HG02981 (cell line): ENCODE measurements around the gene ACR.

Source experiments
- ATAC-seq: cut with Tn5 transposase; IDR thresholded peaks from one replicate; pipeline ENCODE4 v1.9.1; 2021; ENCODE audit warnings: mild to moderate bottlenecking, moderate library complexity; ENCODE audit not compliant: unreplicated experiment

Gene ACR

DNA sequence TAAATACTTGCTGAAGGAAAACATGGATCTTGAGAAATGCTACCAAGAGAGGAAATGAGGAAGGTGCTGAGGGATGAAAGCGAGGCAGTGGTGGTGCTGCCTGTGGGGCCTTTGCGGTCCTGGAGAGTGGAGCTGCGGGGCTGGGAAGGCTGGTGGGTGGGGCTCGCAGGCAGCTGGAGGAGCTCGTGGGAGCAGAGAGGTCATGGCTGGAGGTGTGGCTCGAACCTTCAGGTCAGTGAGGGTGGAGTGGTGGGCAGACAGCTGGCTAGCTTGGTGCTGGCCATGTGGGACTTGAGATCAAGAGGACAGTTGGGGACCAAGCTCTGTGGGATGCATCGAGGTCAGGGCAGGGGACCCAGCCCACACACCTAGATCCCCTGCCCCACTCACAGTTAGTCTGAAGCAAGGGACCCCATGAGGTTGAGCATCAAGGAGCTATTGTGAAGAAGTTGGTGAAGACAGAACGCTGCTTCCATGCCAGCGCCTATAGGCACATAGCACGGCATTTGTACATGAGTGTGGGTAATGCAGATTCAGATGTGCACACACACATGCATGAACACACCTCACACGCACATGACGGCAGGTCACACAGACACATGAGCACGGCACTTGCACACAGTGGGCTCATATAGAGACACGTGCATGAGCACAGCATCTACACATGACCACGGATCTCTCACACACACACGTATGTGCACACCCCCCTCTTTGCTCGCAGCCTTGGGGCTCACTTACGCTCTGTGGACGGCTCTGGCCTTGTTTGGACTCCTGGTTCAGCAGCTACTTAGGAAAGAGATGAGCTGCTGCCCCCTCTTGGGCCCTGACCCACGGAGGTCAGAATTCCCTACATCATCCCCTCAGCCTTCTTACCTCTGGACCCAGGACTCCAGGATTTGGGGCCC, 34.9 kb upstream of the ACR start:
- no peak for ATAC-seq

DNA sequence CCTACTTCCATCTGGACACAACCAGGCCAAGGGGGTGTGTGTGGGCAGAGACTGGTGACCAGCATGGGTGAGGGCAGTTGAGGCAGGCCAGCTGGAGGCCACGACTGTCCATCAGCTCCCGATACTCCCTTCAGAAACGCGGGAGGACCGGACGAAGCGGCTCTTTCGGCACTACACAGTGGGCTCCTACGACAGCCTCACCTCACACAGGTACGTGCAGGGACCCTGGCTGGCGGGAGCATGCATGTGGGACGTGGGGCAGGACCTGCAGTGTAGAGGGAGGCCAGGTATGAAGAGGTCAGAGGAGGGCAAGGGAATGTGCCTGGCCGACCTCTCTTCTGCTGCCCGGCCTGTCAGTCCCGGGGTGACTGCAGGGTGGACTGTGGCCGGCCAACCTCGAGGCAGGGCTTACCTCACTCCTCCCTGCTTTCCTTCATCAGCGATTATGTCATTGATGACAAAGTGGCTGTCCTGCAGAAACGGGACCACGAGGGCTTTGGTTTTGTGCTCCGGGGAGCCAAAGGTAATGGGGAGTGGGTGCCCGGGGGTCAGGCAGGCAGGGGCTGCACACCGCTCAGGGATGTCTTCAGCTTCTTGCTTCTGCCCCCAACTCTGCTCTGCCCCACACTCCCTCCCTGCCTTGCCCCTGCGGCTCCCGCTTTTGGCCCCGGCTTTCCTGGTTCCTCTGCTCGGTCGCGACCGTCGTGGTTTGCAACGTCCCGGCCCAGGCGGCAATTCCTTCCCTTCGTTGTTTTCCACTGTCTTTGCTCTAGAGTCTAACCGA, 34.1 kb upstream of the ACR start:
- no peak for ATAC-seq

GRCh38 chr22:50704510-50705218, 33.3 kb upstream of the ACR start:
- no peak for ATAC-seq

DNA sequence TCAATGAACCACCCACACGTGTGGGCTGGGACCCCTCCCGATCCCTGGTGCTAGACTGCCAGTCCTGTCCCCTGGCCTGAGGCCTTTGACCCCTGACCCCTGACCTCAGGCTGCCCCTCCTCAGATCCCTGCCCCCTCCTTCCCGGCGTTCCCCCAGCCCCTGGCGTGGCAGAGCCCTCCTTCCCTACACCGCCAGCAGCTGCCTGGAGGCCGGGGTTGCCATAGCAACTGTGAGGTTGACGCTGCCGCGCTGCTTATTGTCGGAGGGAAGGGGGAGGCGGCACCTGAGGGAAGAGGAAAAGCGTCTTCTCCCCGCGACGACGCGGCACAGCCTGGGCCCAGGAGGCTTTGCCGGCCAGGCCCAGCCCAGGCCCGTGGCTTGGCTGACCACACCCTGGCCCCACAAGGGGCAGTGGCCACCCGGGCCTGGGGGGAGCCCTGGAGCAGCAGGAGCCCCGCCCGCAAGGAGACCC, 32.7 kb upstream of the ACR start:
- no peak for ATAC-seq

- no peak for ATAC-seq
These were observed 32.1 kb upstream of the ACR start for GRCh38 chr22:50705851-50706351.

GRCh38 chr22:50706481-50707125, 31.4 kb upstream of the ACR start:
- ATAC-seq, result no peak

GRCh38 chr22:50708474-50708873, 29.5 kb upstream of the ACR start:
- no peak for ATAC-seq

DNA sequence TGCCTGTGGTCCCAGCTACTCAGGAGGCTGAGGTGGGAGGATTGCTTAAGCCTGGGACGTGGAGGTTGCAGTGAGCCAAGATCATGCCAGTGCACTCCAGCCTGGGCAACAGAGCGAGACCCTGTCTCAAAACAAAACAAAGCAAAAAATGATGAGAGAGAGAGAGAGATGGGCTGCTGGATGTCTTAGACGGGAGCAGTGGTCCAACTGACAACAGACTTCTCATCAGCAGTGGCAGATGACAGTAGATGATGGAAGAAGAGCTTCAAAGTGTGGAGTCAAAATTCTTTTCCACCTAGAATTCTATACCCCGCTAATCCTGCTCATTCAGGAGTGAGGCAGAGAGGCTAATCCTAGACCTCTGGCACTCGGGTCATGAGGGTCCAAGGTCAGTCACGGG, 29.0 kb upstream of the ACR start:
- no peak for ATAC-seq

- ATAC-seq, result no peak
These were observed 27.8 kb upstream of the ACR start for GRCh38 chr22:50710221-50710620.

GRCh38 chr22:50710886-50711285, 27.1 kb upstream of the ACR start:
- ATAC-seq, result no peak

DNA sequence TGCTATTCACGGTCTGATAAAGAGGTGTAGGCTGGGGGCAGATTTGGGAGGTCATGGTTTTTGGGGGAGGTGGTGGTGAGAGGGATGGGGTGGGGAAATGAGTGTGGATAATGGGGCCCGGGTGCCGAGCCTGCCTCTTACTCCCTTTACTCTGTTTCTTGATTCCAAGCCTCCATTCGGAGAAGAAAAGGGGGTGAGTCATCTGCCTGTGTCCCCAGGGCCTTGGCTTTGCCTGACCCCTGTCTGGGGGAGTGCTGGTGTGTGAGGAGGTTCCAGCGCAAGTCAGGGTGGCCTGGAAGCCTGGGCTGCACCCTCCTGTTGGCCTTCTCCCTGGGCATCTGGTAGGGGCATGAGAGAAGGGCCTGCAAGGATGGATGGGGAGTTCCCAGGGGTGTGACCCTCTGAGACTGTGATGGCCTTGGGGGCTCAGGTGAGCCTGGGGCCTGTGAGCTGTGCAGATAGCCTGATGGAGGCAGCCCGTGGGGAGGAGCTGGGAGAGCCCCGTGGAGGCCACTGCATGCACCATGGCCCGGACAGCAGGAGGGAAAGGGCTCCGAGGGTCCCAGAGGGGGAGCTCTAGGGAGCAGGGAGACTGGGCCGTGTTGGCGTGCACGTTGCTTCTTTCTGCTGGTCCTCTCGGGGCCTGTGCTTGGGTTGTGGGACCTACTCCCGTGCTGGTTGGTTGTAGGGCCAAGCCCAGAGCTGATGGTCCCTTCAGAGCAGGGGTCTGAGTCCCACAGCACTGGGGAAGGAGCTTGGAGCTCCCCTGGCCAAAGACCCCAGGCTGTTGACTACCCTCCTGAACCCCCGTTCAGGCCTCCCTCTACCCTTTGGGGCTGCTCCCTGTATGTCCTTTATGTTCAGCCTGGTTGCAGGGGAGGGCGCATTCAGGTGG, 26.3 kb upstream of the ACR start:
- no peak for ATAC-seq

- no peak for ATAC-seq
These were observed 25.5 kb upstream of the ACR start for GRCh38 chr22:50712341-50713007.

- ATAC-seq, result no peak
These were observed 25.0 kb upstream of the ACR start for GRCh38 chr22:50713008-50713385.

DNA sequence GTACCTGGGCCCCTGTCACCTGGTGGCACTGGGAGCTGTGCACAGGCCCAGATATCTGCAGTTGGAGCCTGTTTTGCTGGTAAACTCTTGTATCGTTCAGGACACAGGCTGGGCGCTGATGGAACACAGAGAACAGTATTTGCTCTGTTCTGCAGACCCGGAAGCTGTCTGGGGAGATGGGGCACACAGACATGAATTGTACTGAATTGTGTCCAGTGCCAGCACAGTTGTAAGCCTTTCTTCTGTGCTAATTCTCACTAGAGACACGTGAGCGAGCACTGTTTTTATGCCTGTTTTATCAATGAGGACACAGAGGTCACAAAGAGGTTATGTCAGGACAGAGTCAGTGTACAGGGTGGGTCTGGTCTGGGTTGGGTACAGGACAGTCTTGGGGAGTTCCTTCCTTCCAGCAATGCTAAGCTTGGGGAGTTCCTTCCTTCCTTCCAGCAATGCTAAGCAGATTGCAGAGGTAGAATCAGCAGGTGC, 24.4 kb upstream of the ACR start:
- ATAC-seq, result no peak

DNA sequence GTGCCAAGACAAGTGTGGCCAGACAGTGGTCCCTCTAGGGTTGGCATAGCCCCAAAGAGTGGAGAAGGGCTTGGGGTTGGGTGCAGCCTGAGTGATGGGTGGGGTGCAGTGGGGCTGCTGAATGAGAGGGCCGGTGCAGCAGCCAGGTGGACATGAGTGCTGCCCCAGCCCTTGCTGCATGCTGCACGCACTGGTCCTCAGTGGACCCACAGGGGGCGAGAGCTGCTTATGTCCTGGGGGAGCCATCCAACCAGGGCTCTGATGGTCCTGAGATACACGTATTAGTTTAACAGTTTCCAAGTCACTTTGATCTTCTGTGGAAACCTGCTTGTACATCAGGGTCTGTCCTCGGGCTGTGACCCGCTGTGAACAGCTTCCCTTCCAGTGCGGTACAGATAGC, 23.9 kb upstream of the ACR start:
- no peak for ATAC-seq

DNA sequence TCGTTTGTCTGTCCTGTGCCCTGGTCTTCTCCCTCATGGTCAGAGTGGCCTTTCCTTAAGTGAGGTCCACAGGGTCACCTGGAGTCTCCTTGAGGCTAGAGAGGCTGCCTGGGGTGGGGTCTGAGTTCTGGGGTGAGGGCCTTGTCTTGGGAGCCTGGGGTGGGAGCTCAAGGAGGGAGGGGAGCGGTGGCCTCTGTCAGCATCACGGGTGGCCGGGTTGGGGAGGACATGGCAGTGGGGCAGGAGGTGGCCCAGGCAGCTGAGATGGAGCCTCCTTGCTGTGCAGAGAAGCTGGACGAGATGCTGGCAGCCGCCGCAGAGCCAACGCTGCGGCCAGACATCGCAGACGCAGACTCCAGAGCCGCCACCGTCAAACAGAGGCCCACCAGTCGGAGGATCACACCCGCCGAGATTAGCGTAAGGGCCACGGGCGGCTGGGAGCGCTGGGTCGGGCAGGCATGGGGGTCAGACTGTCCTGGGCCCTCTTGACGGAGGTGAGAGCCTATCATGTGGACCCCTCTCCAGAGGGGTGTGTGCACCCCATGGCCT, 23.3 kb upstream of the ACR start:
- no peak for ATAC-seq

DNA sequence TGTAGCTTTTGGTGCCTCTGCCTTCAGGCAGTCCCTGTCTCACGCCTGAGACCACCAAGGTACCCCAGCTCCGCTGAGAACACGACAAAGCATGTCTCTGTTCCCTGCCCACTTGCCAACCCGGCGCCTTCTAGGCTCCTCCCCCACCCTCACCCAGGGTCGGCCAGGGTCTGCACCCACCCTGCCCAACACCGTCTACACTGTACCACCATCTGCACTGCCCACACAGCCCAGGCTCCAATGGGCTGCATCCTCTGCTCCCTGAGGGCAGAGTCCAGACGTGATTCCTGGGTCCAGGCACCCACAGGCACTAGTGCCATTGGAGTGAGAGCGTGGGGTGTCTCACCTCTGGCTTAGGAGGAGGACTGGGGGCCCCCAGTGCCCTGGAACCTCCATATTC, 22.8 kb upstream of the ACR start:
- ATAC-seq, result no peak

DNA sequence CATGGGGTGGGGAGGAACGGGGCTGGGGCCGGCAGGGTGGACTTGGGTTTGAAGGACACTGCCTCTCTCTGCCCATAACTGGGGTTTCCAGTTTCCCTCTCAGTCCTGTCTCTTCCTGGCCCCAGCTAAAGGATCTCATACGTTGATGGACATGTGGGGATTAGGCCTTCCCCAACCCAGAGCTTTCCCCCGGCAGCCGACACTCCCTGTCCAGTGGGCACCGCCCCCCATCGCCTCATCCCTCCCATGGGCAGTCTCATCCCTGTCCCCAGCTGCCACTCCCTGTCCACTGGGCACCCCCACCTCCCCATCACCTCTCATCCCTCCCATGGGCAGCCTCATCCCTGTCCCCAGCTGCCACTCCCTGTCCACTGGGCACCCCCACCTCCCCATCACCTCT, 22.2 kb upstream of the ACR start:
- ATAC-seq, result no peak
